HFF-Myc (cell line): ENCODE data around the gene FGB.

ENCODE experiments used
- DNase-seq: peaks from one replicate; pipeline ENCODE4 v3.0.0-alpha.2; 2011; ENCODE audit warnings: low read depth; ENCODE audit errors: extremely low read depth
- H3K4me3 ChIP-seq: replicated peaks from 2 replicates; pipeline ENCODE4 v1.5.1; 2011; ENCODE audit warnings: low read depth, mild to moderate bottlenecking, control low read depth, low read length
- TF ChIP-seq, protein P1 (sequence below): IDR thresholded peaks from 2 replicates; pipeline ENCODE4 v1.5.1; 2012; ENCODE audit warnings: mild to moderate bottlenecking, low read depth, low read length, control low read depth; ENCODE audit errors: missing control alignments

FGB gene

GRCh38 chr4:154612472-154613414 is 49.9 kb downstream of the FGB start, which contains the start of gene FGG:
Gene FGG, minus strand, starts transcription at chr4:154612656. Its CDS starts 47 bp downstream, at chr4:154612609.
- DNase-seq = no peak
- TF ChIP-seq, protein P1, sequence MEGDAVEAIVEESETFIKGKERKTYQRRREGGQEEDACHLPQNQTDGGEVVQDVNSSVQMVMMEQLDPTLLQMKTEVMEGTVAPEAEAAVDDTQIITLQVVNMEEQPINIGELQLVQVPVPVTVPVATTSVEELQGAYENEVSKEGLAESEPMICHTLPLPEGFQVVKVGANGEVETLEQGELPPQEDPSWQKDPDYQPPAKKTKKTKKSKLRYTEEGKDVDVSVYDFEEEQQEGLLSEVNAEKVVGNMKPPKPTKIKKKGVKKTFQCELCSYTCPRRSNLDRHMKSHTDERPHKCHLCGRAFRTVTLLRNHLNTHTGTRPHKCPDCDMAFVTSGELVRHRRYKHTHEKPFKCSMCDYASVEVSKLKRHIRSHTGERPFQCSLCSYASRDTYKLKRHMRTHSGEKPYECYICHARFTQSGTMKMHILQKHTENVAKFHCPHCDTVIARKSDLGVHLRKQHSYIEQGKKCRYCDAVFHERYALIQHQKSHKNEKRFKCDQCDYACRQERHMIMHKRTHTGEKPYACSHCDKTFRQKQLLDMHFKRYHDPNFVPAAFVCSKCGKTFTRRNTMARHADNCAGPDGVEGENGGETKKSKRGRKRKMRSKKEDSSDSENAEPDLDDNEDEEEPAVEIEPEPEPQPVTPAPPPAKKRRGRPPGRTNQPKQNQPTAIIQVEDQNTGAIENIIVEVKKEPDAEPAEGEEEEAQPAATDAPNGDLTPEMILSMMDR = no peak
- no peak within 1 kb of the TSS for H3K4me3 ChIP-seq

GRCh38 chr4:154614306-154614705 is 51.5 kb downstream of the FGB start:
- DNase-seq = no peak
- TF ChIP-seq, protein P1 = no peak
- no peak overlapping the region for H3K4me3 ChIP-seq

GRCh38 chr4:154615211-154615610 is 52.4 kb downstream of the FGB start:
- no peak for DNase-seq
- H3K4me3 ChIP-seq = no peak overlapping the region
- TF ChIP-seq, protein P1 = no peak

DNA sequence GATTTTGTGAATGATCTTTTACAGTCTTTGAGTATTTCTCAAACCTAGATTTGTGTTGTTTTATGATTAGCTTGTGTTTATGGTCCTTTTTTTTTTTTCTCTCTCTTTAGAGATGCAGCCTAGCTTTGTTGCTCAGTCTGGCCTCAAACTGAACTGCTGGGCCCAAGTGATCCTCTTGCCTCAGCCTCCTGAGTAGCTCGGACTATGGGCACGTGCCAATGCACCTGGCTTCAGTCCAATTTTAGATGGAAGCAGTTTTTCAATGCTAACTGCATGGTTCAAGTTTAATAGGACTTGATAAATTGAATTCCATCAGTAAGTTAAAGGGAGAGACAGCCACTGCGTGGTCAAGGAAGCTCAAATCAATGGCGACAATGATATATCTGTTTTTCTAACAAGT is 53.5 kb downstream of the FGB start:
- no peak for DNase-seq
- no peak overlapping the region for H3K4me3 ChIP-seq
- TF ChIP-seq, protein P1 = no peak

DNA sequence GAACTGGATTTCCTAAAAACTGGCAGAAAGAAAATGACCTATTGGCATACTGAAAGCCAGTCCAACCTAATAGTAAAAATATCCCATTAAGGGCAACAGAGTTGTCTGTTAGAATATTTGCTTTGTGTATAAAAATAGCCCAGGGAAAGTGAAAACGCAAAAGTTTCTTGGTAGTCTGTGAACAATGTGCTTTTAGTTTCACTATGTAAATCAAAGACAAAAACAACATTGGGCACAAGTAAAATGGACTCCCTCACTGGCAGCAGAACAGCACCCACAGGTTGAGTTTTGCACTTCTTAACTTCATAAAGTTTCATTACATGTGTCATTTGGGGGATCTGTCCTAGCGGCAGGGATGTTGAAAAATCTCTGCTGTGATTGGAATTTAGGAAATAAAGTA is 53.9 kb downstream of the FGB start:
- no peak for DNase-seq
- H3K4me3 ChIP-seq = no peak overlapping the region
- TF ChIP-seq, protein P1 = no peak

- TF ChIP-seq, protein P1 = no peak
- no peak overlapping the region for H3K4me3 ChIP-seq
- DNase-seq = no peak
Measured at GRCh38 chr4:154617820-154618317, 55.1 kb downstream of the FGB start.
